A549 (cell line): ENCODE measurements around the gene TMEM106B.

Experiments used
- CTCF ChIP-seq: fragments of >200 bp; sonication (Bioruptor Twin); formaldehyde crosslinking; IDR thresholded peaks from 3 replicates; pipeline ENCODE4 v1.5.1; 2016
- HDAC2 ChIP-seq: fragments of 200-600 bp; sonication (generic); IDR thresholded peaks from 2 replicates; pipeline ENCODE4 v1.6.1; 2016
- JUNB ChIP-seq: fragments of >200 bp; sonication (Bioruptor Twin); formaldehyde crosslinking; IDR thresholded peaks from 2 replicates; pipeline ENCODE4 v1.6.1; 2016
- MAX ChIP-seq: IDR thresholded peaks from 2 replicates; pipeline ENCODE4 v1.6.1; 2012
- MYC ChIP-seq: IDR thresholded peaks from 2 replicates; pipeline ENCODE4 v1.6.1; 2012; ENCODE audit warnings: mild to moderate bottlenecking, inconsistent platforms, low read length, improper control_type of control experiment, borderline replicate concordance
- POLR2A ChIP-seq: IDR thresholded peaks from 2 replicates; pipeline ENCODE4 v1.6.1; 2012; ENCODE audit warnings: mild to moderate bottlenecking, low read length
- ZC3H11A ChIP-seq: fragments of 450-650 bp; IDR thresholded peaks from 2 replicates; pipeline ENCODE4 v1.6.1; 2014; ENCODE audit warnings: antibody characterized with exemption, mild to moderate bottlenecking

- TF ChIP-seq ZC3H11A (no peak), CTCF (no peak), MAX (no peak), POLR2A (no peak), JUNB (no peak), HDAC2 (no peak), MYC (no peak)
Observed at GRCh38 chr7:12237007-12237406, 25.9 kb downstream of the TMEM106B start.
